ENCODE results near the gene RAB30.

Gene RAB30

DNA sequence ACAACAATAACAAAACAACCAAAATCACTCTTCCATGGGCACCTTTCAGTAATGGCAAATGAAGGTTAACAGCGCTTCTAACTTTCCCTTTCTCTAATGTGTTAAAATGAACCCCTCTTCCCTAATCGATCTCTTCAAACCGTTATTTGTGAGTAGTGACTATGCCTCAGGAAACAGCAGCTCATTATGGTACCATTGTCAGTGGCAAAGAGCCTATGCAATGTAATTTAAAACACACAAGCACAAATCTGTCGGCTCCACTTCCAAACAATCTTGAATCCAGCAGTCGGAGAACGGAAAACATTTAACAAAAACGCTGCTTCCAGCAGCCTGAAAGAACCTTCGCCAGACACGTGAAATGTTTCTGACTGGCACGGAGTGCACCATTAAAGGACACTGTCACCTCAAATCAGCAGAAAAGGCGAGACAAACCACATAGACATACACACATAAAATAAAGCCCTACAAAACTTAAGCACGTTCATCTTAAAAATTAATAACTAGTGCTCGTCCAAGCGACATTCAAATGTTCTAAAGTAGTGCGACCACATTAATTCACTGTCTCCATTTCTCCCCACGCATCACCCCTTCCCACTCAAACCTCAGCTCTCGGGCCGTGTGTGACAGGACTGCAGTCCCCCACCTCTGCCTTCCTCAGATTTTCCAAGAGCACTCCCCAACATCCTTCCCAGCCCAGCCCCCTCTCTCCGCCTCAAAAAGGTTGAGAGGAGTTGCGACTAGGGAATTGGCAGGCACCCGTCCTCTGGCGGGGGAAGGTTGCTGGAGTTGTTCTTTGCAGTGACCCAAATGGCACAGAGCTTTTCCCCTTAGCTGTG lies 748 bp downstream of the RAB30 start:
- H2AFZ ChIP-seq (ENCODE audit: low read length, unreplicated experiment) = peak overlapping the region; percentile 48
- H3K27me3 ChIP-seq (ENCODE audit: insufficient read depth, low read length) = no peaks in the 10 kb centered on the region
- peaks cover 16% of the 10 kb centered on the region for H3K36me3 ChIP-seq (ENCODE audit: insufficient read depth, low read length)
- peaks cover 71% of the 10 kb centered on the region for H3K79me2 ChIP-seq (ENCODE audit: control insufficient read depth, insufficient read depth, low read length, unreplicated experiment)
- peak overlapping the region; percentile 59 for H3K27ac ChIP-seq (ENCODE audit: low read depth, low read length)
- peaks cover 25% of the 10 kb centered on the region for H3K4me1 ChIP-seq (ENCODE audit: control insufficient read depth, insufficient read depth, low read length, unreplicated experiment)
- H3K4me3 ChIP-seq (ENCODE audit: low read depth, low read length) = peak overlapping the region; percentile 94

GRCh38 chr11:83070044-83070701 lies 1.5 kb downstream of the RAB30 start:
- H3K27ac ChIP-seq (ENCODE audit: low read depth, low read length) = peak overlapping the region; percentile 59
- peaks cover 74% of the 10 kb centered on the region for H3K79me2 ChIP-seq (ENCODE audit: control insufficient read depth, insufficient read depth, low read length, unreplicated experiment)
- H2AFZ ChIP-seq (ENCODE audit: low read length, unreplicated experiment) = peak overlapping the region; percentile 8
- H3K4me3 ChIP-seq (ENCODE audit: low read depth, low read length) = peak overlapping the region; percentile 94
- peaks cover 25% of the 10 kb centered on the region for H3K4me1 ChIP-seq (ENCODE audit: control insufficient read depth, insufficient read depth, low read length, unreplicated experiment)
- H3K27me3 ChIP-seq (ENCODE audit: insufficient read depth, low read length) = no peaks in the 10 kb centered on the region
- peaks cover 12% of the 10 kb centered on the region for H3K36me3 ChIP-seq (ENCODE audit: insufficient read depth, low read length)

DNA sequence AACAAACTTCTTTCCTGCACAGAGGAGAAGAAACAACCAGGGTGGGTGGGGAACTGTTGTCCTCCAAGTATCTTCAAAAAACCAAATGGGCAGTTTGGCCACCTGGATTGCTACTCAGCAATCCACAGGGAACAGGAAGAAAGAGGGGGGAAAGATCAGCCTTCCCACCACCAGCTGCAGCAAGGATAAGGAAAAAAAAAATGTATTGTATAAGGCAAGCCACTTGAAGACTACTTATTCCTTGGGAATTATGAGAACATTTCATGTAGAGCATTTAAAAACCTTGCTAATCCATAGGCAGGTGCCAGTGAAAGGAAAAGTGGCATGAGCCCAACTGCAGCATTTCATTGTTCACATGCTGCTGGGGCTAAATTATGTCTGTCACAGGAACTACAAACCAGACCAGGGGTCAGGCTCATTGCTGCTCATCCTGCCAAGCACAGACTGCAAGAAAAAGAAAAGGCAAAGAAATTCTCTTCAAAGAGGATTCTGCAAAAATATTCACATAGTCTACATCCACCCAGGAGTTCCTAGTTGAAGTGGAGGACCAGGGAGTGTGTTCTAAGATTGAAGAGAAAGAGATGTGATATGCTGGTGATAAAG lies 2.2 kb downstream of the RAB30 start:
- Histone ChIP-seq H3K4me1 (ENCODE audit: control insufficient read depth, insufficient read depth, low read length, unreplicated experiment) (peaks cover 25% of the 10 kb centered on the region), H3K4me3 (ENCODE audit: low read depth, low read length) (peak overlapping the region; percentile 94), H2AFZ (ENCODE audit: low read length, unreplicated experiment) (peak overlapping the region; percentile 8), H3K27me3 (ENCODE audit: insufficient read depth, low read length) (no peaks in the 10 kb centered on the region), H3K36me3 (ENCODE audit: insufficient read depth, low read length) (peaks cover 9% of the 10 kb centered on the region), H3K27ac (ENCODE audit: low read depth, low read length) (peak overlapping the region; percentile 59), H3K79me2 (ENCODE audit: control insufficient read depth, insufficient read depth, low read length, unreplicated experiment) (peaks cover 73% of the 10 kb centered on the region)

- no peak overlapping the region for H3K27ac ChIP-seq (ENCODE audit: low read depth, low read length)
- H3K79me2 ChIP-seq (ENCODE audit: control insufficient read depth, insufficient read depth, low read length, unreplicated experiment) = peaks cover 66% of the 10 kb centered on the region
- peaks cover 24% of the 10 kb centered on the region for H3K4me1 ChIP-seq (ENCODE audit: control insufficient read depth, insufficient read depth, low read length, unreplicated experiment)
- no peaks in the 10 kb centered on the region for H3K27me3 ChIP-seq (ENCODE audit: insufficient read depth, low read length)
- no peak overlapping the region for H2AFZ ChIP-seq (ENCODE audit: low read length, unreplicated experiment)
- H3K4me3 ChIP-seq (ENCODE audit: low read depth, low read length) = no peak overlapping the region
- peaks cover 4% of the 10 kb centered on the region for H3K36me3 ChIP-seq (ENCODE audit: insufficient read depth, low read length)
Observed at GRCh38 chr11:83068568-83068967, 3.1 kb downstream of the RAB30 start.

DNA sequence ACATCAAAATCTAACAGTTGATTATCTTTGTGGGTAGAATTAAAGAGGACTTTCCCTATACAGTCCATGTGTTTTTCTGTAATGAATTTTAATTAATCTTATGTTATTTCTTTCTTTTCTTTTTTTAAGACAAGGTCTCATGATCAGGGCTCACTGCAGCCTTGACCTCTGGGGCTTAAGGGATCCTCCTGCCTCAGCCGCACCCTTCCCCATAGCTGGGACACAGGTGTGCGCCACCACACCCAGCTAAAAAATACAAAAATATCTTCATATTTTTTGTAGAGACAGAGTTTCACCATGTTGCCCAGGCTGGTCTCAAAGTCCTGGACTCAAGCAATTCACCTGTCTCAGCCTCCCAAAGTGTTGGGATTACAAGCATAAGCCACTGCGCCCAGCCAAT lies 7.7 kb downstream of the RAB30 start:
- Histone ChIP-seq H3K79me2 (ENCODE audit: control insufficient read depth, insufficient read depth, low read length, unreplicated experiment) (peaks cover 50% of the 10 kb centered on the region), H3K4me1 (ENCODE audit: control insufficient read depth, insufficient read depth, low read length, unreplicated experiment) (peaks cover 21% of the 10 kb centered on the region), H3K27ac (ENCODE audit: low read depth, low read length) (no peak overlapping the region), H3K27me3 (ENCODE audit: insufficient read depth, low read length) (no peaks in the 10 kb centered on the region), H3K4me3 (ENCODE audit: low read depth, low read length) (no peak overlapping the region), H3K36me3 (ENCODE audit: insufficient read depth, low read length) (no peaks in the 10 kb centered on the region), H2AFZ (ENCODE audit: low read length, unreplicated experiment) (no peak overlapping the region)

DNA sequence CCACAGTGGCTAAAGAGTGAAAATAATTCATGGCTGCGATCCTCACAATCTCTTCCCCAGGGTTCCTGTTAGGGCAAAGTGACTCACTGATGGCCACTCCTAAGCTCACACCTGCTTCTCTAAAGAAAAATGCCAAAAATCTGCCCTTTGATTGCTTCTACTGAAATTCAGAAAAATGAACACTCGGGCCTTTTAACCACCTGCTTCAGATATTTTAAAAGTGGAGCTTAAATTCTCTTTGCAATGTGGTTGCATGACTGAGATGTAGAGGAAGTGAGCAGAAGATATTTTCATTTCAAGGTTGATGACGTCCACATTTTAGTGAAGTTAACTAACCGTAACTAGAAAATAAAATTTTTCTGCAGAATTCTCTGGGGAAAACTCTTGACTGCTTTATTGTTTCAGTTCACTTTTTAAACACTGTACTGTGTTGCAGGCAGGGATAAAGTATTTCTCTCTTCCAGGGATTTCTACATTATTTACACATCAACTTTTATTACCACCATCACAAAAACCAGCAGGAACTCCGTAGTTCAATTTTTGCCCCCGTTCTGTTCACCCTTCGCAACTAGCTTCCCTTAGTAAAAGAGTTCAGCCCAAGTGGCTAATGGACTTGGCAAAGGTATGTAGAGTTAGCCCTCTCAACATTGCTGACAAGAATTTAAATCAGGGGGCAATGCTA lies 8.5 kb downstream of the RAB30 start:
- H3K36me3 ChIP-seq (ENCODE audit: insufficient read depth, low read length) = no peaks in the 10 kb centered on the region
- H3K27me3 ChIP-seq (ENCODE audit: insufficient read depth, low read length) = no peaks in the 10 kb centered on the region
- H3K4me3 ChIP-seq (ENCODE audit: low read depth, low read length) = peak overlapping the region; percentile 61
- H2AFZ ChIP-seq (ENCODE audit: low read length, unreplicated experiment) = peak overlapping the region; percentile 36
- H3K4me1 ChIP-seq (ENCODE audit: control insufficient read depth, insufficient read depth, low read length, unreplicated experiment) = peaks cover 15% of the 10 kb centered on the region
- H3K27ac ChIP-seq (ENCODE audit: low read depth, low read length) = peak overlapping the region; percentile 17; the same call in 1 of the 2 replicates
- H3K79me2 ChIP-seq (ENCODE audit: control insufficient read depth, insufficient read depth, low read length, unreplicated experiment) = peaks cover 47% of the 10 kb centered on the region

DNA sequence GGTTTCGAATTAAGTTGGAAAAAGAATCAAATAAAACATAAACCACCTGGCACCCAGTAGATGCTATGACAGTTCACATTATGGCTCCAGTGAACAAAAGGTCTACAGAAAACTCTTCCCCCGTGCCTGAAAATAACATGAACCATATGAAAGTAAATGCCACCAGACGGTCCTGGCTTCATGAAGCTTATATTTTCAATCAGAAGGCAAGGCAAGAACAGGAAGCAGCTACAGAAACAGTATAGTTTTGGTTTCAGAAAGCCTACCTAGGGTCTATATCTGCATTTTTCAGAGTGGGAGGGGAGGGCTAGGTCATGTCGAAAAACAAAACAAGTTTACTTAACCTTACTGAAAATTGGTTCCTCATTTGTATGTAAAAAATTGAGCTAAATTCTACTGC lies 9.8 kb downstream of the RAB30 start:
- Histone ChIP-seq H3K36me3 (ENCODE audit: insufficient read depth, low read length) (no peaks in the 10 kb centered on the region), H2AFZ (ENCODE audit: low read length, unreplicated experiment) (no peak overlapping the region), H3K79me2 (ENCODE audit: control insufficient read depth, insufficient read depth, low read length, unreplicated experiment) (peaks cover 38% of the 10 kb centered on the region), H3K4me1 (ENCODE audit: control insufficient read depth, insufficient read depth, low read length, unreplicated experiment) (peaks cover 15% of the 10 kb centered on the region), H3K27me3 (ENCODE audit: insufficient read depth, low read length) (no peaks in the 10 kb centered on the region), H3K27ac (ENCODE audit: low read depth, low read length) (no peak overlapping the region), H3K4me3 (ENCODE audit: low read depth, low read length) (no peak overlapping the region)

GRCh38 chr11:83060965-83061364 lies 10.7 kb downstream of the RAB30 start:
- Histone ChIP-seq H2AFZ (ENCODE audit: low read length, unreplicated experiment) (no peak overlapping the region), H3K4me3 (ENCODE audit: low read depth, low read length) (no peak overlapping the region), H3K79me2 (ENCODE audit: control insufficient read depth, insufficient read depth, low read length, unreplicated experiment) (peaks cover 32% of the 10 kb centered on the region), H3K27me3 (ENCODE audit: insufficient read depth, low read length) (no peaks in the 10 kb centered on the region), H3K36me3 (ENCODE audit: insufficient read depth, low read length) (no peaks in the 10 kb centered on the region), H3K27ac (ENCODE audit: low read depth, low read length) (no peak overlapping the region), H3K4me1 (ENCODE audit: control insufficient read depth, insufficient read depth, low read length, unreplicated experiment) (peaks cover 22% of the 10 kb centered on the region)

GRCh38 chr11:83057721-83058120 lies 14.0 kb downstream of the RAB30 start:
- peaks cover 32% of the 10 kb centered on the region for H3K4me1 ChIP-seq (ENCODE audit: control insufficient read depth, insufficient read depth, low read length, unreplicated experiment)
- no peak overlapping the region for H2AFZ ChIP-seq (ENCODE audit: low read length, unreplicated experiment)
- no peaks in the 10 kb centered on the region for H3K36me3 ChIP-seq (ENCODE audit: insufficient read depth, low read length)
- H3K79me2 ChIP-seq (ENCODE audit: control insufficient read depth, insufficient read depth, low read length, unreplicated experiment) = peaks cover 35% of the 10 kb centered on the region
- no peak overlapping the region for H3K27ac ChIP-seq (ENCODE audit: low read depth, low read length)
- no peak overlapping the region for H3K4me3 ChIP-seq (ENCODE audit: low read depth, low read length)
- H3K27me3 ChIP-seq (ENCODE audit: insufficient read depth, low read length) = no peaks in the 10 kb centered on the region

GRCh38 chr11:83056611-83057010 lies 15.1 kb downstream of the RAB30 start:
- Histone ChIP-seq H3K36me3 (ENCODE audit: insufficient read depth, low read length) (no peaks in the 10 kb centered on the region), H3K79me2 (ENCODE audit: control insufficient read depth, insufficient read depth, low read length, unreplicated experiment) (peaks cover 27% of the 10 kb centered on the region)

More at GRCh38 chr11:83056611-83057010, 15.1 kb downstream of the RAB30 start:
- Histone ChIP-seq H3K4me1 (ENCODE audit: control insufficient read depth, insufficient read depth, low read length, unreplicated experiment) (peaks cover 39% of the 10 kb centered on the region), H3K4me3 (ENCODE audit: low read depth, low read length) (no peak overlapping the region), H3K27me3 (ENCODE audit: insufficient read depth, low read length) (no peaks in the 10 kb centered on the region), H2AFZ (ENCODE audit: low read length, unreplicated experiment) (no peak overlapping the region), H3K27ac (ENCODE audit: low read depth, low read length) (no peak overlapping the region)

Data from ACC112 (cell line).